Measurements from ENCODE around the gene NTM. TPM values are rescaled to one million over a fixed set of nuclear protein-coding genes. Genes with fewer than 3 reads are reported as not detected.

The NTM gene
- total RNA-seq, 2 donors from 2014 or later: 1.7 to 3.6 TPM

DNA sequence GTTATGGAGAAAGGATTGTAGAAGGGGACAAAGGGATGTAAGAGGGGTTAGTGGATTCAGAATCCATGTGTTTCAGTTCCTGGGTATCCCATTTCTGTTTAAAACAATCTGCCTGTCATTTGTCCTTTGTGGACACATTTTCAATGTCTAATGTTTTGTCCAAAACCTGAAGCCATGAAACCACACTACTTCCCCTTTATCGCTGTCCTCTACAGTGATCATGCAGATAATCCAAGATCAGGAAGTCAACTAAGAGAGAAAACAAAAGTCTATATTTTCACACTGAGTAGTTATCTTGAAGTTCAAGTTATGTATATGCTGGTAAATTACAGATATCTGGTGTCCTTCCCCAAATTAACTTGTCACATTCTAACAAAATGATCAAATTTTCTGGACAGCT lies 457.0 kb downstream of the NTM start:
- WGBS, 2 experiments (ENCODE audit: insufficient coverage in 1 of 2, insufficient read length in 1 of 2): 94% methylated on average over 1 of the region's 1 CpG; no CpG with 5 or more reads in 1 of the 2 experiments
- TF ChIP-seq, protein P1, sequence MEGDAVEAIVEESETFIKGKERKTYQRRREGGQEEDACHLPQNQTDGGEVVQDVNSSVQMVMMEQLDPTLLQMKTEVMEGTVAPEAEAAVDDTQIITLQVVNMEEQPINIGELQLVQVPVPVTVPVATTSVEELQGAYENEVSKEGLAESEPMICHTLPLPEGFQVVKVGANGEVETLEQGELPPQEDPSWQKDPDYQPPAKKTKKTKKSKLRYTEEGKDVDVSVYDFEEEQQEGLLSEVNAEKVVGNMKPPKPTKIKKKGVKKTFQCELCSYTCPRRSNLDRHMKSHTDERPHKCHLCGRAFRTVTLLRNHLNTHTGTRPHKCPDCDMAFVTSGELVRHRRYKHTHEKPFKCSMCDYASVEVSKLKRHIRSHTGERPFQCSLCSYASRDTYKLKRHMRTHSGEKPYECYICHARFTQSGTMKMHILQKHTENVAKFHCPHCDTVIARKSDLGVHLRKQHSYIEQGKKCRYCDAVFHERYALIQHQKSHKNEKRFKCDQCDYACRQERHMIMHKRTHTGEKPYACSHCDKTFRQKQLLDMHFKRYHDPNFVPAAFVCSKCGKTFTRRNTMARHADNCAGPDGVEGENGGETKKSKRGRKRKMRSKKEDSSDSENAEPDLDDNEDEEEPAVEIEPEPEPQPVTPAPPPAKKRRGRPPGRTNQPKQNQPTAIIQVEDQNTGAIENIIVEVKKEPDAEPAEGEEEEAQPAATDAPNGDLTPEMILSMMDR (conservative IDR thresholded peaks at IDR 0.05): no peak
- no peak overlapping the region for H3K27ac Mint-ChIP-seq

DNA sequence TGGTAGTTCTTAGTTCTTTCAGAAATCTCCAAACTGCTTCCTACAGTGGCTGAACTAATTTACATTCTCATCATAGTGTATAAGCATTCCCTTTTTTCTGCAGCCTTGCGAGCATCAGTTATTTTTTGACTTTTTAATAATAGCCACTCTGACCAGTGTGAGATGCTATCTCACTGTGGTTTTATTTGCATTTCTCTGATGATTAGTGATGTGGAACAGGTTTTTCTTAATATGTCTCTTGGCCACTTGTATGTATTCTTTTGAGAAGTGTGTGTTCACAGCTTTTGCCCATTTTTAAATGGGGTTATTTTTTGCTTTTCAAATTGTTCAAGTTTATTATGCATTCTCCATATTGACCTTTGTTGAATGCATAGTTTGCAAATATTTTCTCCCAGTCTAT lies 459.3 kb downstream of the NTM start:
- no peaks in the 10 kb centered on the region for H3K27me3 ChIP-seq (ENCODE audit: control insufficient read depth, insufficient read depth, low read length, poor library complexity, severe bottlenecking)
- H3K4me1 ChIP-seq (ENCODE audit: control insufficient read depth, insufficient read depth, low read length): no peaks in the 10 kb centered on the region
- no peak overlapping the region for H3K4me3 Mint-ChIP-seq
- H3K9ac ChIP-seq (ENCODE audit: extremely low read depth, low read length, poor library complexity, severe bottlenecking): no peak overlapping the region
- no peaks in the 10 kb centered on the region for H3K4me1 Mint-ChIP-seq
- no peaks in the 10 kb centered on the region for H3K27me3 Mint-ChIP-seq (ENCODE audit: insufficient read depth)
- TF ChIP-seq, protein P1 (conservative IDR thresholded peaks at IDR 0.05): no peak
- DNase-seq: no peak
- H3K27ac Mint-ChIP-seq: no peak overlapping the region
- 85% methylated on average over 1 of the region's 1 CpG; no CpG with 5 or more reads in 1 of the 2 experiments for WGBS, 2 experiments (ENCODE audit: insufficient coverage in 1 of 2, insufficient read length in 1 of 2)
- H3K9me3 Mint-ChIP-seq: no peaks in the 10 kb centered on the region
- no peak overlapping the region for H3K27ac ChIP-seq (ENCODE audit: low read depth, low read length)
- no peaks in the 10 kb centered on the region for H3K9me3 ChIP-seq (ENCODE audit: control insufficient read depth, low read length)
- H3K36me3 Mint-ChIP-seq (ENCODE audit: low read depth): no peaks in the 10 kb centered on the region
- no peak overlapping the region for H3K4me3 ChIP-seq (ENCODE audit: low read length)
- no peaks in the 10 kb centered on the region for H3K36me3 ChIP-seq (ENCODE audit: control insufficient read depth, insufficient read depth, low read length)

More for the DNA sequence above, 457.0 kb downstream of the NTM start:
- Mint-ChIP-seq H3K36me3 (ENCODE audit: low read depth) (no peaks in the 10 kb centered on the region), H3K4me3 (no peak overlapping the region), H3K9me3 (no peaks in the 10 kb centered on the region), H3K27me3 (ENCODE audit: insufficient read depth) (no peaks in the 10 kb centered on the region), H3K4me1 (peaks cover 14% of the 10 kb centered on the region)
- H3K36me3 ChIP-seq (ENCODE audit: control insufficient read depth, insufficient read depth, low read length): no peaks in the 10 kb centered on the region
- no peak overlapping the region for H3K27ac ChIP-seq (ENCODE audit: low read depth, low read length)
- no peak for DNase-seq
- H3K9ac ChIP-seq (ENCODE audit: extremely low read depth, low read length, poor library complexity, severe bottlenecking): no peak overlapping the region
- H3K4me3 ChIP-seq (ENCODE audit: low read length): no peak overlapping the region
- peaks cover 8% of the 10 kb centered on the region for H3K4me1 ChIP-seq (ENCODE audit: control insufficient read depth, insufficient read depth, low read length)
- H3K9me3 ChIP-seq (ENCODE audit: control insufficient read depth, low read length): no peaks in the 10 kb centered on the region
- no peaks in the 10 kb centered on the region for H3K27me3 ChIP-seq (ENCODE audit: control insufficient read depth, insufficient read depth, low read length, poor library complexity, severe bottlenecking)

DNA sequence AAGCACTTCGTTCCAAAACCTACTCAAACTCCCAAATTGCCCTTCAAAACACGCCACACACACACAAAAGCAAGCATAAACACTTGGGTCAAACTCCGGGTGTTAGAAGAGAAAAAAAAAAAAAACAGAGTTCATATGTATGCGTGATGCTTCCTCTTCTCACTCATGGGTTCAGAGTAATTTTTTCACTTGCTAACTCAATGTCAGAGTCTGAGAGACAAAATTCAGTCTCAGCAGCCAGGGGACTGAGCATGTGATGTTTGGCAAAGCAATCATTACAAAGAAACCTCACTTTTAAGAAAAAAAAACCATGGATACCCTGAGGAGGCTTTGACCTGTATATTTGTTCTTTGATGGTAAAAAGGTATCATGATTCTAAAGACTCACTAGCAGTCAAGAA lies 461.7 kb downstream of the NTM start:
- no peaks in the 10 kb centered on the region for H3K9me3 Mint-ChIP-seq
- DNase-seq: no peak
- H3K4me3 Mint-ChIP-seq: no peak overlapping the region
- no peaks in the 10 kb centered on the region for H3K27me3 Mint-ChIP-seq (ENCODE audit: insufficient read depth)
- no peaks in the 10 kb centered on the region for H3K36me3 Mint-ChIP-seq (ENCODE audit: low read depth)
- H3K27ac Mint-ChIP-seq: no peak overlapping the region
- no peak overlapping the region for H3K9ac ChIP-seq (ENCODE audit: extremely low read depth, low read length, poor library complexity, severe bottlenecking)
- no peak overlapping the region for H3K27ac ChIP-seq (ENCODE audit: low read depth, low read length)
- no peak overlapping the region for H3K4me3 ChIP-seq (ENCODE audit: low read length)
- H3K4me1 Mint-ChIP-seq: no peaks in the 10 kb centered on the region
- WGBS, 2 experiments (ENCODE audit: insufficient coverage in 1 of 2, insufficient read length in 1 of 2): 90 to 100% methylated on average over 1 to 4 of the region's 4 CpGs
- TF ChIP-seq, protein P1 (conservative IDR thresholded peaks at IDR 0.05): no peak
- H3K36me3 ChIP-seq (ENCODE audit: control insufficient read depth, insufficient read depth, low read length): no peaks in the 10 kb centered on the region
- no peaks in the 10 kb centered on the region for H3K9me3 ChIP-seq (ENCODE audit: control insufficient read depth, low read length)
- H3K27me3 ChIP-seq (ENCODE audit: control insufficient read depth, insufficient read depth, low read length, poor library complexity, severe bottlenecking): no peaks in the 10 kb centered on the region
- no peaks in the 10 kb centered on the region for H3K4me1 ChIP-seq (ENCODE audit: control insufficient read depth, insufficient read depth, low read length)
